Upper lobe of left lung (tissue), 4 donors: ENCODE measurements around the gene ALG1.
"Not testable (repeated sequence)": the region's sequence is repeated elsewhere in the genome, so short reads cannot be mapped to it uniquely, and the experiment has no call there.

Experiments used
- EP300 ChIP-seq, 4 donors: sonication (generic); formaldehyde crosslinking; IDR thresholded peaks; one replicate each; pipeline ENCODE4 v1.5.1; 2017; ENCODE audit warnings: antibody characterized with exemption in 4 of 4, control low read depth in 2 of 4
- POLR2AphosphoS5 ChIP-seq, 2 donors: sonication (generic); formaldehyde crosslinking; IDR thresholded peaks; one replicate each; pipeline ENCODE4 v1.5.1; 2017; ENCODE audit warnings: antibody characterized with exemption in 2 of 2
- TF ChIP-seq, protein P1 (sequence below), 6 experiments: fragments of 450-650 bp in 4 of 6; fragments of 200-600 bp in 2 of 6; sonication (generic) in 2 of 6; IDR thresholded peaks; one replicate each; pipeline ENCODE4 v1.5.1; 2016 to 2019; ENCODE audit warnings: antibody characterized with exemption in 6 of 6

DNA sequence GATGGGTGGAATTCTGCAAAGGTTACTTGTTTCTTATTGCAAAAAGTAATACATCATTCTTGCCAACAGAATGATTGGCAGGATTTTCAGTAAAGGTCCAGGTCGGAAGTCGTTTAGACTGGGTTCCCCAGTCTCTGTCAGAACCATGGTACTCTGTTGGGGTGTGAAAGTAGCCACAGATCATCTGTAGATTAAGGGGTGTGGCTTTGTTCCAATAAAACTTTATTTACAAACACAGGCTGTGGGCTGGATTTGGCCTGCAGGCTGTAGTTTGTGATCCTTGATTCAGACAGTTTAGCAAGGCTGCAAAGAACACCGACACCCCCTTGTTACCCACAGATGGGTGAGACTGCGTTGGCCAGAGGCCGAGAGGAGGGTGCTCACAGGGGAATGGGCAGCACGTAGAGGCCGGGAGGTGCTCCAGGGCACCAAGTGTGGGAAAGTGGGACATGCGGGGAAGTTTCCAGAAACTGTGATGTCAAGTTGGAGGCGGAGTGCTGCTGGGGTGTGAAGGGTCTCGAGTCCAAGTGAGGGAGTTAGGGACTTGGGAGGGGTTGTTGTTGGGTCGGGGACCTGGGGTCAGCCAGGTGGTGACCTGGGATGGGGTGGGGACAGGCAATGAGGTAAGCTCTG is 12.6 kb downstream of the ALG1 start:
- TF ChIP-seq, protein P1, sequence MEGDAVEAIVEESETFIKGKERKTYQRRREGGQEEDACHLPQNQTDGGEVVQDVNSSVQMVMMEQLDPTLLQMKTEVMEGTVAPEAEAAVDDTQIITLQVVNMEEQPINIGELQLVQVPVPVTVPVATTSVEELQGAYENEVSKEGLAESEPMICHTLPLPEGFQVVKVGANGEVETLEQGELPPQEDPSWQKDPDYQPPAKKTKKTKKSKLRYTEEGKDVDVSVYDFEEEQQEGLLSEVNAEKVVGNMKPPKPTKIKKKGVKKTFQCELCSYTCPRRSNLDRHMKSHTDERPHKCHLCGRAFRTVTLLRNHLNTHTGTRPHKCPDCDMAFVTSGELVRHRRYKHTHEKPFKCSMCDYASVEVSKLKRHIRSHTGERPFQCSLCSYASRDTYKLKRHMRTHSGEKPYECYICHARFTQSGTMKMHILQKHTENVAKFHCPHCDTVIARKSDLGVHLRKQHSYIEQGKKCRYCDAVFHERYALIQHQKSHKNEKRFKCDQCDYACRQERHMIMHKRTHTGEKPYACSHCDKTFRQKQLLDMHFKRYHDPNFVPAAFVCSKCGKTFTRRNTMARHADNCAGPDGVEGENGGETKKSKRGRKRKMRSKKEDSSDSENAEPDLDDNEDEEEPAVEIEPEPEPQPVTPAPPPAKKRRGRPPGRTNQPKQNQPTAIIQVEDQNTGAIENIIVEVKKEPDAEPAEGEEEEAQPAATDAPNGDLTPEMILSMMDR (IDR thresholded peaks at IDR 0.05) = not testable (repeated sequence)
- TF ChIP-seq EP300, POLR2AphosphoS5 (IDR thresholded peaks at IDR 0.05): not testable (repeated sequence)
